GM12892 (cell line): Measurements from ENCODE around the gene LHX6.

Experiments
- POLR2A ChIP-seq: IDR thresholded peaks from 2 replicates; pipeline ENCODE4 v1.6.1; 2011; ENCODE audit warnings: low read depth, low read length, control low read depth
- POLR2AphosphoS5 ChIP-seq: IDR thresholded peaks from 2 replicates; pipeline ENCODE4 v1.6.1; 2011; ENCODE audit warnings: low read depth, low read length, control low read depth
- TAF1 ChIP-seq: IDR thresholded peaks from 2 replicates; pipeline ENCODE4 v1.6.1; 2011; ENCODE audit warnings: low read depth, mild to moderate bottlenecking, control low read depth, low read length, borderline replicate concordance

GRCh38 chr9:122254761-122255160 lies 26.0 kb upstream of the LHX6 start:
- TF ChIP-seq POLR2AphosphoS5 (no peak), POLR2A (no peak), TAF1 (no peak)
